Measurements from ENCODE around the gene MOB3A.

DNA sequence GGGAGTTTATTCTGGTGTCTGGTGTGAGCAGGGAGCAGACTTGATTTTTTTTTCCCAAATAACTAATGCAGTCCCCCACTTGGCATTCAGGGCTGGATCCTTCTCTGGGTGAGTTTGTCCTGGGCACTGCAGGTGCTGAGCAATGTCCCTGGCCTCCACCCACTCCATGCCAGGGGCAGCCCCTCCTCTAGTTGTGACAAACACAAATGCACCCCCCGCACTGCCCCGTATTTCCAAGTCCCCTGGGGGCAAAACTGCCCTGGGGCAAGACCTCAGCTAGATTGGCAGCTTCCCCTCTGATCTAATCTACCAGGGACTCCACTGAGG lies 6.4 kb downstream of the MOB3A start:
- TF ChIP-seq, protein P1, sequence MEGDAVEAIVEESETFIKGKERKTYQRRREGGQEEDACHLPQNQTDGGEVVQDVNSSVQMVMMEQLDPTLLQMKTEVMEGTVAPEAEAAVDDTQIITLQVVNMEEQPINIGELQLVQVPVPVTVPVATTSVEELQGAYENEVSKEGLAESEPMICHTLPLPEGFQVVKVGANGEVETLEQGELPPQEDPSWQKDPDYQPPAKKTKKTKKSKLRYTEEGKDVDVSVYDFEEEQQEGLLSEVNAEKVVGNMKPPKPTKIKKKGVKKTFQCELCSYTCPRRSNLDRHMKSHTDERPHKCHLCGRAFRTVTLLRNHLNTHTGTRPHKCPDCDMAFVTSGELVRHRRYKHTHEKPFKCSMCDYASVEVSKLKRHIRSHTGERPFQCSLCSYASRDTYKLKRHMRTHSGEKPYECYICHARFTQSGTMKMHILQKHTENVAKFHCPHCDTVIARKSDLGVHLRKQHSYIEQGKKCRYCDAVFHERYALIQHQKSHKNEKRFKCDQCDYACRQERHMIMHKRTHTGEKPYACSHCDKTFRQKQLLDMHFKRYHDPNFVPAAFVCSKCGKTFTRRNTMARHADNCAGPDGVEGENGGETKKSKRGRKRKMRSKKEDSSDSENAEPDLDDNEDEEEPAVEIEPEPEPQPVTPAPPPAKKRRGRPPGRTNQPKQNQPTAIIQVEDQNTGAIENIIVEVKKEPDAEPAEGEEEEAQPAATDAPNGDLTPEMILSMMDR (IDR thresholded peaks at IDR 0.05): no peak
- TF ChIP-seq POLR2A (IDR thresholded peaks at IDR 0.05): no peak

All from body of pancreas (tissue), 4 donors.